Measurements from ENCODE around the gene UGT1A7. TPM values are rescaled to one million over a fixed set of nuclear protein-coding genes. Genes with fewer than 3 reads are reported as not detected.
"Not testable (repeated sequence)": the region's sequence is repeated elsewhere in the genome, so short reads cannot be mapped to it uniquely, and the experiment has no call there.

The UGT1A7 gene
- total RNA-seq (2014; rRNA removed; shearing (Covaris generic)): not detected in 2 replicates

GRCh38 chr2:233681521-233682099 is at the start of gene UGT1A7:
TSS of gene UGT1A7 (plus strand) at chr2:233681901. CDS start at chr2:233681938, 37 bp downstream.
- Histone ChIP-seq H3K9me3 (replicated peaks) (no peaks in the 10 kb centered on the region), H3K36me3 (no peaks in the 10 kb centered on the region), H3K4me1 (no peaks in the 10 kb centered on the region), H3K27ac (no peak within 1 kb of the TSS), H3K27me3 (no peaks in the 10 kb centered on the region), H3K4me3 (no peak within 1 kb of the TSS)
- DNase-seq: no peak

GRCh38 chr2:233636306-233636705 is 45.4 kb upstream of the UGT1A7 start, which contains the start of gene UGT1A10:
TSS of gene UGT1A10 (plus strand) at chr2:233636448. CDS start at chr2:233636523, 75 bp downstream.
- not testable (repeated sequence) for H3K36me3 ChIP-seq; H3K4me3 ChIP-seq; H3K27me3 ChIP-seq; DNase-seq; H3K27ac ChIP-seq; H3K9me3 ChIP-seq (replicated peaks); H3K4me1 ChIP-seq

- Histone ChIP-seq H3K9me3 (replicated peaks) (0 out of 2 replicates have a peak, but pooled peaks cover 2% of the 10 kb centered on the region), H3K27me3 (no peaks in the 10 kb centered on the region), H3K4me3 (no peak overlapping the region), H3K36me3 (no peaks in the 10 kb centered on the region), H3K27ac (no peak overlapping the region), H3K4me1 (no peaks in the 10 kb centered on the region)
- DNase-seq: no peak
These were observed 42.9 kb upstream of the UGT1A7 start for GRCh38 chr2:233638836-233639235.

DNA sequence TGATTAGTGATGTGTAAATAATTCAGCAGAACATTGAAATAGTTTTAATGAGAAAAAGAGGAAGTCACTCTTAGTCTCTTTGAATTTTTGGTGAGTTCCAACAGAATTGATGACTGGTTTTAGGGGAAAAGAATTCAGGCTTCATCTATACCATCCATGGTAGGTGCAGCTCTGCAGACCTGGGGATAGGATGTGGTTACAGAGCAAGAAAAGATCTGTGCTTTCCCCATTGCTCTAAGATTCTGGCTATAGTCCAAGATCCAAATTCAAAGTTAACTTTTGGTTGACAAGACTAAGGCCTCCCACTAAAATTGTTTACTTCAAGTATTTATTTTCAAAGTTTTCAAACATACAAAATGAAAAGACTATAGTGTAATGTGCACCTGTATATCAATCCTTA is 41.8 kb upstream of the UGT1A7 start:
- 0 out of 2 replicates have a peak, but pooled peaks cover 2% of the 10 kb centered on the region for H3K9me3 ChIP-seq (replicated peaks)
- H3K36me3 ChIP-seq: no peaks in the 10 kb centered on the region
- H3K27me3 ChIP-seq: no peaks in the 10 kb centered on the region

DNA sequence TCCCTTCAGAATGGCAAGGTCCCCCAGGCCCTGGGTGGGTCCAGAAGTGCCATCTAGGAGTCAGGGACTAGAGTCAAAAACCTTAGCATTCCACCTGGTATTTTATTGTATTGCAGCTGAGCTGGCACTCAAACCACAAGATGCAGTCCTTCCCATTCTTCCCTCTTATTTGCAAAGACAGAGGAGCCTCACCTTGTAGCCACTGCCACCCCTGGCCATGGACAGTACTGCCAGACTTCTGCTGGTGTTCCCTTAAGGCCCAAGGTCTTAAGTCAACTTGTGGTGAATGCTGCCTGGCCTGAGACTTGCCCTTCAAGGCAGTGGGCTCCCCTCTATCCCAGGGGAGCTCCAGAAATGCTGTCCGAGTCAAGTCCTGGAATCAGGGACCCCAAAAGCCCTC is 38.6 kb upstream of the UGT1A7 start:
- Histone ChIP-seq H3K4me1 (no peaks in the 10 kb centered on the region), H3K9me3 (replicated peaks) (0 out of 2 replicates have a peak, but pooled peaks cover 5% of the 10 kb centered on the region)
- peak in 1 of 2 experiments; percentile 5 for DNase-seq

More for the DNA sequence above, 41.8 kb upstream of the UGT1A7 start:
- H3K27ac ChIP-seq: no peak overlapping the region
- DNase-seq: no peak
- no peak overlapping the region for H3K4me3 ChIP-seq
- no peaks in the 10 kb centered on the region for H3K4me1 ChIP-seq

GRCh38 chr2:233646033-233646432 is 35.7 kb upstream of the UGT1A7 start:
- DNase-seq; H3K4me1 ChIP-seq; H3K9me3 ChIP-seq (replicated peaks); H3K27ac ChIP-seq; H3K4me3 ChIP-seq; H3K27me3 ChIP-seq; H3K36me3 ChIP-seq: not testable (repeated sequence)

More for the DNA sequence above, 38.6 kb upstream of the UGT1A7 start:
- Histone ChIP-seq H3K36me3 (no peaks in the 10 kb centered on the region), H3K4me3 (no peak overlapping the region), H3K27me3 (no peaks in the 10 kb centered on the region), H3K27ac (no peak overlapping the region)

DNA sequence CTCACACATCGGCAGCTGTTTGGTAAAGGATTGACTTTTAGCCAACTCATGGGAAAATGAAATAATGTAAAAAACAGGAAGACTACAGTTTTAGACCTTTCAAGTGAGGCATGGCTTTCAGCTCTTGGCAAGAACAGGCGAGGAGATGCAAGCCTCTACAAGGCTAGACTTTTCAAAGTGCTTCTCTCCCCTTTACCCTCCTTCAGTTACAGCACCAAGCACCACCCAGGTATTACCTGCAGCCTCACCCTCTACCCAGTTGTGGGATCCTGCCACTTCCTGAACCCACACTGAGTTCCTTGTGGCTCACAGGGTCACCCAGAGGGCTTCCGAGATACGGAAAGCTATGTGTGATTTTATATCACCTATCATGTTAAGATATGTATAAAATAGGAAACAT is 30.7 kb upstream of the UGT1A7 start:
- no peak for DNase-seq
- Histone ChIP-seq H3K36me3 (no peaks in the 10 kb centered on the region), H3K27ac (no peak overlapping the region), H3K27me3 (no peaks in the 10 kb centered on the region), H3K4me1 (no peaks in the 10 kb centered on the region), H3K4me3 (no peak overlapping the region), H3K9me3 (replicated peaks) (no peaks in the 10 kb centered on the region)

DNA sequence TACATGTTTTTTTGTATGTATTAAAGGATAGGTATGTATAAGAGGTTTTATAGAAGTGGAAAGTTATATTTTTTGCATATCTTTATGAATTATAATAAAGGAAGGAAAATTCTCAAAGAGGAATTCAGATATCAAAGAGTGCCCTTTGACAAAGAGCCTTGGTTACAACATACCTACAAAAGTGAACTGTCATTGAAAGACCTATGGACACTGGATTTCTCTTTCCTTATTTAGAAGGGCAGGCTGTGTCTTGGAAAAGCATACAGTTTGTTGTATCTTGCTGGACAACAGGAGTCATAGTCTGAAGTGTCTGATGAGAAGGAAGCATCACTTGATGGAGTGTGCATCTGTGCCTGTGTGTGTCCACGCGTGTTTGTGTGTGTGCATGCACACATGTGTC is 30.3 kb upstream of the UGT1A7 start:
- Histone ChIP-seq H3K36me3 (no peaks in the 10 kb centered on the region), H3K4me3 (no peak overlapping the region), H3K27me3 (no peaks in the 10 kb centered on the region), H3K27ac (no peak overlapping the region), H3K9me3 (replicated peaks) (no peaks in the 10 kb centered on the region), H3K4me1 (no peaks in the 10 kb centered on the region)
- no peak for DNase-seq

- Histone ChIP-seq H3K27ac (no peak overlapping the region), H3K36me3 (no peaks in the 10 kb centered on the region), H3K4me1 (no peaks in the 10 kb centered on the region), H3K4me3 (no peak overlapping the region), H3K9me3 (replicated peaks) (no peaks in the 10 kb centered on the region), H3K27me3 (no peaks in the 10 kb centered on the region)
- no peak for DNase-seq
These were observed 27.2 kb upstream of the UGT1A7 start for GRCh38 chr2:233654501-233654900.

DNA sequence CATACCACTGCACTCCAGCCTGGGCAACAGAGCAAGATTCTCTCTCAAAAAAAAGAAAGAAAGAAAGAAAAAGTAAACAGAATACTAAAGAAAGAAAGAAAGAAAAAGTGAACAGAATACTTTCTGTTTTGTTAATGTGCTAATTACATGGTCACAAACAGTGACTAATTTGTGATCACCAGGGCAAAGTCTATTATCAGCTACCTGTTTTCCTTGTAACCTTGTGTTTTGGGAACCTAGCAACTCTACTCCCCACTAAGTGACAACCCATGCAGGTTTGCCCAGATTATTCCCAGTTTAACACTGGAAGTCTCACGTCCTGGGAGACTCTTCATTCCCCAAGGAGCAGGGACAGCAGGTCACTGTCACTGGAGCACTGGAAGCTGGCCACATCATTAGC is 26.7 kb upstream of the UGT1A7 start:
- no peaks in the 10 kb centered on the region for H3K9me3 ChIP-seq (replicated peaks)
- H3K27ac ChIP-seq: no peak overlapping the region
- H3K36me3 ChIP-seq: no peaks in the 10 kb centered on the region
- H3K4me3 ChIP-seq: no peak overlapping the region
- no peaks in the 10 kb centered on the region for H3K27me3 ChIP-seq
- no peaks in the 10 kb centered on the region for H3K4me1 ChIP-seq
- DNase-seq: no peak

GRCh38 chr2:233655943-233656342 is 25.8 kb upstream of the UGT1A7 start:
- not testable (repeated sequence) for DNase-seq, H3K27ac ChIP-seq

GRCh38 chr2:233656443-233656842 is 25.3 kb upstream of the UGT1A7 start:
- H3K4me1 ChIP-seq: no peaks in the 10 kb centered on the region
- H3K9me3 ChIP-seq (replicated peaks): no peaks in the 10 kb centered on the region
- H3K4me3 ChIP-seq: no peak overlapping the region
- DNase-seq: no peak
- H3K27me3 ChIP-seq: no peaks in the 10 kb centered on the region
- H3K36me3 ChIP-seq: no peaks in the 10 kb centered on the region
- no peak overlapping the region for H3K27ac ChIP-seq

More at GRCh38 chr2:233655943-233656342, 25.8 kb upstream of the UGT1A7 start:
- H3K4me3 ChIP-seq; H3K36me3 ChIP-seq; H3K9me3 ChIP-seq (replicated peaks); H3K4me1 ChIP-seq; H3K27me3 ChIP-seq: not testable (repeated sequence)

DNA sequence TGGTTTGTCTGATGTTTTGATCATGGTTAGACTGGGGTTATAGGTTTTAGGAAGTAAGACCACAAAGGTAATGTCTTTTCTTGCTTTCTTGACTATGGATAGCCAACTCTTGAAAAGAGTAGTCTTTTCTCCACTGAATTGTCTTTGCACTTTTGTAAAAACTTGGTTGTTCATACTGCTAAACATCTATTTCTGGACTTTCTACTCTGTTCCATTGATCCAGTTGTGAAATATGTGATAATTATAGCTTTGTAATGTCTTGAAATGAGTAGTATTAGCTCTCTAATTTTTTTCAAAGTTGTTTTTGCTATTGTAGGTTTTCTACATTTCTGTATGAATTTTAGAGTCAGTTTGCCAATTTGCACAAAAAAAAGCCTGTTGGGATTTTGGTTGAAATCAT is 23.1 kb upstream of the UGT1A7 start:
- Histone ChIP-seq H3K36me3 (no peaks in the 10 kb centered on the region), H3K4me3 (no peak overlapping the region), H3K9me3 (replicated peaks) (no peaks in the 10 kb centered on the region; the same call in 1 of the 2 replicates), H3K27ac (no peak overlapping the region), H3K4me1 (no peaks in the 10 kb centered on the region), H3K27me3 (no peaks in the 10 kb centered on the region)
- DNase-seq: no peak

GRCh38 chr2:233663911-233664310 is 17.8 kb upstream of the UGT1A7 start:
- Histone ChIP-seq H3K27me3 (no peaks in the 10 kb centered on the region), H3K4me1 (no peaks in the 10 kb centered on the region), H3K9me3 (replicated peaks) (peaks cover 5% of the 10 kb centered on the region; the same call in 1 of the 2 replicates), H3K27ac (no peak overlapping the region), H3K4me3 (no peak overlapping the region), H3K36me3 (no peaks in the 10 kb centered on the region)
- no peak for DNase-seq

GRCh38 chr2:233668605-233669260 is 13.0 kb upstream of the UGT1A7 start:
- no peak overlapping the region for H3K4me3 ChIP-seq
- DNase-seq: no peak
- H3K9me3 ChIP-seq (replicated peaks): 0 out of 2 replicates have a peak, but pooled peaks cover 5% of the 10 kb centered on the region
- H3K36me3 ChIP-seq: no peaks in the 10 kb centered on the region
- no peaks in the 10 kb centered on the region for H3K27me3 ChIP-seq
- H3K4me1 ChIP-seq: no peaks in the 10 kb centered on the region
- no peak overlapping the region for H3K27ac ChIP-seq

Measured in SJCRH30 (cell line).